Heart left ventricle (tissue), 13 donors: ENCODE measurements around the gene HLA-DOA.

Experiments used
- POLR2A ChIP-seq, 2 donors: fragments of 450-650 bp; IDR thresholded peaks; one replicate each; pipeline ENCODE4 v1.6.1; 2017; ENCODE audit warnings: antibody characterized with exemption in 2 of 2, mild to moderate bottlenecking in 2 of 2, moderate library complexity in 2 of 2
- TF ChIP-seq, protein P1 (sequence below), 12 donors: fragments of 200-600 bp; sonication (generic) in 4 of 12; IDR thresholded peaks; one replicate each; pipeline versions ENCODE4 v1.5.0 to v1.8.0; 2018 to 2022; ENCODE audit warnings: antibody characterized with exemption in 12 of 12, mild to moderate bottlenecking in 5 of 12
- donor health status: ischemic (EF 13 %, LVEDD 7.1; RV severe dilation, severe dysfunction).
- donor health status: DM: no; HTN: yes; CAD: no.
- donor health status: DM: no; HTN: no; CAD: no.
- donor health status: ischemic (EF 25% LVEDD 6.9; RV normal size, moderate dysfunction).
- donor health status: ischemic (EF 25% LVEDD 5.7; RV mildly dilated, moderate dysfunction).
- donor health status: ischemic (EF 35%, LVEDD 5.7; RV mildly dilated, moderate dysfunction).
- donor health status: nonischemic (EF 11% LVEDD 7.7; RV severe dilation, severe dysfunction).
- donor health status: DM: yes; HTN: yes; CAD: no.
- donor health status: PGD.
- donor health status: ischemic (EF 29% LVEDD 5.4; RV normal size, mild dysfunction).
- donor health status: nonischemic (EF 23%, LVEDD 6.1; RV moderate dilation, normal function).

DNA sequence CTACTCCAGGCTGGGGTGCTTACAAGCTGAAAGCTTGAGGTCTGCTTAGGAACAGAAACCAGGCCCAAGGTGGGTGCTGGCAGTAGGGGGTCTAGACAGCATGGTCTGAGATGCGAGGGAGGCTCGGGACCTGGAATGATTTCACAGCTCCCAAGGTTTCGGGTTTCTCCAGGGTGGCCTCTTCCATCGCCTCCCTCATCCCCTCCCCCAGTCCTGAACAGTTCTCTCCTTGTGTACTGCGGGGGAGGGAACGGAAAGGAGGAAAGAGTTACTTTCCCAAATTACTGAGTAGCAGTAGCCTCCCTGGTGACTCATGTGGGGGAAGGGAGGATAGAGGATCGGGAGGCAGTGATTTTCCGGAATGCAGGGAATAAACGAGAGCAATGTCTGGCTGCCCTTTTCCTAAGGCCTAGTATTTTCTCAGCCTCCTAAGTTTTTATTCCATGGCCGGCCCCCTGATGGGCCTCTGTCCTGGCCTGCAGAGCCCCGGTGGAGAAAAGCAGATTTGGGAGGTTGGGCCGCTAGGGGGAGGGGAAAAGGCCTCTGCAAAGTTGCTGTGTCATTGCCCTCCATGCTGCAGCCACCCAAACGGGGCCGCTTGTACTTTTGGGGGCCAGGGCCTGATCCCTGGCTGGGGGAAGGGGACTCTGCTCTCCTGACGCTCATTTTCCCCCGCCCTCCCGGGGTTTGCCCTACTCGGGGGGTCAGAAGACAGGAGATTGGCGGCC is 39.5 kb downstream of the HLA-DOA start:
- TF ChIP-seq, protein P1, sequence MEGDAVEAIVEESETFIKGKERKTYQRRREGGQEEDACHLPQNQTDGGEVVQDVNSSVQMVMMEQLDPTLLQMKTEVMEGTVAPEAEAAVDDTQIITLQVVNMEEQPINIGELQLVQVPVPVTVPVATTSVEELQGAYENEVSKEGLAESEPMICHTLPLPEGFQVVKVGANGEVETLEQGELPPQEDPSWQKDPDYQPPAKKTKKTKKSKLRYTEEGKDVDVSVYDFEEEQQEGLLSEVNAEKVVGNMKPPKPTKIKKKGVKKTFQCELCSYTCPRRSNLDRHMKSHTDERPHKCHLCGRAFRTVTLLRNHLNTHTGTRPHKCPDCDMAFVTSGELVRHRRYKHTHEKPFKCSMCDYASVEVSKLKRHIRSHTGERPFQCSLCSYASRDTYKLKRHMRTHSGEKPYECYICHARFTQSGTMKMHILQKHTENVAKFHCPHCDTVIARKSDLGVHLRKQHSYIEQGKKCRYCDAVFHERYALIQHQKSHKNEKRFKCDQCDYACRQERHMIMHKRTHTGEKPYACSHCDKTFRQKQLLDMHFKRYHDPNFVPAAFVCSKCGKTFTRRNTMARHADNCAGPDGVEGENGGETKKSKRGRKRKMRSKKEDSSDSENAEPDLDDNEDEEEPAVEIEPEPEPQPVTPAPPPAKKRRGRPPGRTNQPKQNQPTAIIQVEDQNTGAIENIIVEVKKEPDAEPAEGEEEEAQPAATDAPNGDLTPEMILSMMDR (IDR thresholded peaks at IDR 0.05): peak in 9 of 12 donors; percentile 11 to 49 (median 32)
- TF ChIP-seq POLR2A (IDR thresholded peaks at IDR 0.05): no peak
